Heart right ventricle (tissue), 16 donors: ENCODE data around the gene NEK11. TPM values are rescaled to one million over a fixed set of nuclear protein-coding genes. Genes with fewer than 3 reads are reported as not detected.

ENCODE experiments used
- ATAC-seq, 8 donors: fragments of 200-7000 bp; cut with Tn5 transposase; one replicate each; pipeline ENCODE4 v1.9.1; 2020; ENCODE audit warnings: mild to moderate bottlenecking in 8 of 8, moderate library complexity in 8 of 8, moderate number of reproducible peaks in 1 of 8
- DNase-seq, 2 donors: peaks; one replicate each; pipeline ENCODE4 v3.0.0-alpha.2; 2020
- H3K27ac ChIP-seq, 10 donors: fragments of 200-600 bp; sonication (generic) in 2 of 10; one replicate each; pipeline versions ENCODE4 v1.5.0 to v1.8.0; 2020 to 2022; ENCODE audit warnings: mild to moderate bottlenecking in 3 of 10
- H3K27me3 ChIP-seq, 7 donors: fragments of 200-600 bp; one replicate each; pipeline ENCODE4 v1.8.0; 2021 to 2022; ENCODE audit warnings: mild to moderate bottlenecking in 2 of 7
- H3K36me3 ChIP-seq, 9 donors: fragments of 200-600 bp; sonication (generic) in 1 of 9; one replicate each; pipeline versions ENCODE4 v1.5.0 to v1.8.0; 2020 to 2022; ENCODE audit warnings: mild to moderate bottlenecking in 2 of 9
- H3K4me1 ChIP-seq, 9 donors: fragments of 200-600 bp; sonication (generic) in 1 of 9; one replicate each; pipeline versions ENCODE4 v1.5.0 to v1.8.0; 2020 to 2022; ENCODE audit warnings: mild to moderate bottlenecking in 4 of 9
- H3K4me3 ChIP-seq, 10 donors: fragments of 200-600 bp; sonication (generic) in 2 of 10; one replicate each; pipeline versions ENCODE4 v1.5.0 to v1.8.0; 2020 to 2022; ENCODE audit warnings: mild to moderate bottlenecking in 7 of 10, moderate library complexity in 2 of 10
- H3K9me3 ChIP-seq, 11 donors: fragments of 200-600 bp in 10 of 11; sonication (generic) in 2 of 11; one replicate each; pipeline versions ENCODE4 v1.5.0 to v1.8.0; 2013 to 2022; ENCODE audit warnings: mild to moderate bottlenecking in 2 of 11, control low read depth in 1 of 11, moderate library complexity in 1 of 11
- CTCF ChIP-seq, 9 donors: fragments of 200-600 bp; sonication (generic) in 2 of 9; IDR thresholded peaks; one replicate each; pipeline versions ENCODE4 v1.5.0 to v1.8.0; 2021 to 2022; ENCODE audit warnings: antibody characterized with exemption in 9 of 9, mild to moderate bottlenecking in 5 of 9, moderate library complexity in 1 of 9
- WGBS, 2 donors: extraction: QIAGEN DNeasy Blood & Tissue Kit; methylation state at CpG; one replicate each; pipeline ENCODE4 v1.1.7; 2013; ENCODE audit warnings: inconsistent platforms in 1 of 2; 5-methylcytosine and 5-hydroxymethylcytosine counted together
- intact Hi-C, 10 donors: fragments of 100-400 bp; cut with DNase I; formaldehyde crosslinking; loops; one replicate each; pipeline versions ENCODE4 v1.11.1 to v1.14.2; 2022
- polyA plus RNA-seq, 2 donors: library from polyadenylated mRNA; stranded (reverse); fragments of 200-250 nt; gene quantifications; one replicate each; pipeline ENCODE4 v1.2.3, GENCODE V29; 2013
- total RNA-seq, 10 donors: library from RNA; stranded (reverse); fragmentation: NEBNext Ultra II Directional in 3 of 10; extraction: Animal tissue kit (Norgen Biotek cat#: 25700) in 3 of 10; gene quantifications; one replicate each; pipeline versions ENCODE4 v1.2.1 to v1.2.4, GENCODE V29; 2021 to 2023
- donor health status: Arrhythmogenic right ventricular cardiomyopathy.
- donor health status: ischemic (EF 13 %, LVEDD 7.1; RV severe dilation, severe dysfunction).
- donor health status: healthy with polysubstance abuse.
- donor health status: DM: no; HTN: yes; CAD: no.
- donor health status: DM: no; HTN: no; CAD: no.
- donor health status: ischemic (EF 25% LVEDD 6.9; RV normal size, moderate dysfunction).
- donor health status: ischemic (EF 25% LVEDD 5.7; RV mildly dilated, moderate dysfunction).
- donor health status: healthy.
- donor health status: DM: yes; HTN: yes; CAD: no.
- donor health status: Ischemic cardiomyopathy.
- donor health status: ischemic (EF 35%, LVEDD 5.7; RV mildly dilated, moderate dysfunction).
- donor health status: nonischemic (EF 11% LVEDD 7.7; RV severe dilation, severe dysfunction).
- donor health status: DM: yes; HTN: yes; CAD: no.
- donor health status: PGD.
- donor health status: ischemic (EF 29% LVEDD 5.4; RV normal size, mild dysfunction).
- donor health status: nonischemic (EF 23%, LVEDD 6.1; RV moderate dilation, normal function).

The NEK11 gene
- total and polyA plus RNA-seq, 12 donors, result 0.88 to 3.7 (median 1.9) TPM

DNA sequence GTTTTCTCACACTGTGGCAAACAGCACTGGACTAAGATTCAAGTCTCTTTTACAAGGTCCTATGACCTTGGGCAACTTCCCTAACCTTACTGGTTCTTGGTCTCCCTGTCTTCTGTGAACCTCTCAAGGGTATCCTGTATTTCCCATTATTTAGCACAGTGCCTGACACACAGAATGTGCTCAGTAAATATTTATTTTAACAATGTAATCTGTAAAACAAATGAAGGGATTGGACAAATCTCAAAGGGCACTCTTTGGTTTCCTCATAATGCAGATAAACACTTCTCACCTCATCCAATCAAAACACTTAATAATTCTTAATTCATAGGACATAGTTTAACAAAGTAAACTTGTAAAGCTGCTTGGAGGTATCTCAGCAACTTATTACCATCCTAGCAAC is 367.7 kb downstream of the NEK11 start:
- Histone ChIP-seq H3K27me3 (no peaks in the 10 kb centered on the region), H3K36me3 (no peaks in the 10 kb centered on the region), H3K4me3 (no peak overlapping the region), H3K27ac (no peak overlapping the region), H3K4me1 (peaks cover 0 to 9% (median 0%) of the 10 kb centered on the region in 9 donors), H3K9me3 (no peaks in the 10 kb centered on the region)
- ATAC-seq (no peak), DNase-seq (no peak)
- TF ChIP-seq CTCF (IDR thresholded peaks at IDR 0.05), result no peak
- intact Hi-C loops, result no loop called here

DNA sequence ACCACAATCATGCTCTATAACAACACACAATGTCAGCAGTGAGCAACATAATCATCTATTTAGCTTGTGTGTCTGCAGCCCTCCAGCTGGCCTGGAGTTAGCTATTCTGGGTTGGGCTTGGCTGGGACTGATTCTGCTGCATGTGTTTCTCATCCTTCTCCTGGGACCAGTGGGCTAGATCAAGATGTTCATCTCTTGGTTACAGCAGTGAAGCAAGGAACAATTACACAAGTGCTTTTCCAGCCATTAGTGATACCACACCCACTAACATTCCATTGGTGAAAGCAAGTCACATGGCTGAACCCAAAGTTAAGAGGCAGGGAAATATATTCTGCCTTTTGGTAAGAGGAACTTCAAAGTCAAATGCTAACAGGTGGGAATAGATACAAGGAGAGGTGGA is 369.5 kb downstream of the NEK11 start:
- TF ChIP-seq CTCF (IDR thresholded peaks at IDR 0.05), result no peak
- Histone ChIP-seq H3K27ac (no peak overlapping the region), H3K27me3 (no peaks in the 10 kb centered on the region), H3K4me3 (no peak overlapping the region), H3K4me1 (peaks cover 0 to 10% (median 0%) of the 10 kb centered on the region in 9 donors), H3K9me3 (no peaks in the 10 kb centered on the region), H3K36me3 (no peaks in the 10 kb centered on the region)
- intact Hi-C loops, result loop anchor here in 1 of 10 donors (5.0 kb wide), 1 partner anchor 71 kb away; no protein-coding TSS in a partner anchor
- ATAC-seq (peak in 5 of 8 donors; percentile 46 to 88 (median 85)), DNase-seq (no peak)

- TF ChIP-seq CTCF (IDR thresholded peaks at IDR 0.05), result no peak
- Histone ChIP-seq H3K4me3 (no peak overlapping the region), H3K9me3 (no peaks in the 10 kb centered on the region)
Observed at GRCh38 chr3:131397889-131398288, 371.2 kb downstream of the NEK11 start.

More at GRCh38 chr3:131397889-131398288, 371.2 kb downstream of the NEK11 start:
- Histone ChIP-seq H3K27me3 (no peaks in the 10 kb centered on the region), H3K4me1 (peaks cover 0 to 27% (median 9%) of the 10 kb centered on the region in 9 donors), H3K27ac (no peak overlapping the region), H3K36me3 (no peaks in the 10 kb centered on the region)
- no peak for DNase-seq
- intact Hi-C loops, result loop anchor here in 1 of 10 donors (5.0 kb wide), 1 partner anchor 69 kb away; no protein-coding TSS in a partner anchor
- 71 to 78% methylated on average over 4 of the region's 4 CpGs for WGBS, 2 donors
- ATAC-seq, result no peak

Other genes starting within 250 kb of the NEK11 start
- gene ATP2C1, start 132.8 kb upstream of the NEK11 start, total RNA-seq, result 10 to 100 TPM; 48.6 to 78.8 (median 59.9) TPM
- 10 to 100 TPM; 27.5 to 37.5 TPM for gene ATP2C1, start 132.8 kb upstream of the NEK11 start, polyA plus RNA-seq
- 1 to 10 TPM; 1.5 to 4.5 (median 3.5) TPM for gene ASTE1, start 52 bp upstream of the NEK11 start, total RNA-seq
- 1 to 10 TPM; 2.1 TPM for gene ASTE1, start 52 bp upstream of the NEK11 start, polyA plus RNA-seq